SK-N-SH treated with all-trans-retinoic acid at 6 μM for 48 hours (cell line): Measurements from ENCODE around the gene CACNA1G.

ENCODE experiments used
- BACH2 ChIP-seq: fragments of 250-450 bp; sonication (Bioruptor Pico); IDR thresholded peaks from 2 replicates; pipeline ENCODE4 v1.9.0; 2021; ENCODE audit warnings: mild to moderate bottlenecking, borderline replicate concordance
- CREB5 ChIP-seq: fragments of 250-450 bp; sonication (Bioruptor Pico); IDR thresholded peaks from 2 replicates; pipeline ENCODE4 v1.5.1; 2020; ENCODE audit warnings: low read depth, mild to moderate bottlenecking, moderate library complexity
- GLIS3 ChIP-seq: fragments of 250-450 bp; sonication (Bioruptor Pico); IDR thresholded peaks from 2 replicates; pipeline ENCODE4 v1.5.0; 2020; ENCODE audit warnings: mild to moderate bottlenecking, moderate library complexity
- ISL1 ChIP-seq: fragments of 250-450 bp; sonication (Bioruptor Pico); IDR thresholded peaks from 2 replicates; pipeline ENCODE4 v2.1.2; 2022; ENCODE audit warnings: mild to moderate bottlenecking, moderate library complexity
- OSR1 ChIP-seq: fragments of 250-450 bp; sonication (Bioruptor Pico); IDR thresholded peaks from 2 replicates; pipeline ENCODE4 v1.8.0; 2022; ENCODE audit warnings: moderate library complexity, mild to moderate bottlenecking, inconsistent platforms
- PATZ1 ChIP-seq: fragments of 250-450 bp; sonication (Bioruptor Pico); IDR thresholded peaks from 2 replicates; pipeline ENCODE4 v1.8.0; 2020; ENCODE audit warnings: mild to moderate bottlenecking, moderate library complexity, borderline replicate concordance
- SNAI2 ChIP-seq: fragments of 250-450 bp; sonication (Bioruptor Pico); IDR thresholded peaks from 2 replicates; pipeline ENCODE4 v1.5.0; 2020; ENCODE audit warnings: mild to moderate bottlenecking, moderate library complexity
- ZC3H10 ChIP-seq: fragments of 250-450 bp; sonication (Bioruptor Pico); IDR thresholded peaks from 2 replicates; pipeline ENCODE4 v1.5.1; 2021; ENCODE audit warnings: mild to moderate bottlenecking, moderate library complexity

GRCh38 chr17:50556803-50557202, 3.7 kb upstream of the CACNA1G start:
- TF ChIP-seq BACH2 (CRISPR knock-in tag) = no peak
- no peak for TF ChIP-seq ZC3H10 (CRISPR knock-in tag)
- TF ChIP-seq GLIS3 = no peak
- no peak for TF ChIP-seq CREB5
- TF ChIP-seq OSR1 (CRISPR knock-in tag) = no peak
- no peak for TF ChIP-seq PATZ1 (CRISPR knock-in tag)
- TF ChIP-seq SNAI2 (CRISPR knock-in tag) = no peak
- TF ChIP-seq ISL1 = no peak
